Loucy (cell line): ENCODE results near the gene H6PD.

Experiments
- H2AFZ ChIP-seq: fragments of 200-600 bp; sonication (generic); 2 replicates; pipeline ENCODE4 v1.6.0; 2016; ENCODE audit warnings: antibody characterized with exemption, mild to moderate bottlenecking, low read length, moderate library complexity
- H3F3A ChIP-seq: fragments of 200-600 bp; 2 replicates; pipeline ENCODE4 v1.6.0; 2016; ENCODE audit warnings: antibody characterized with exemption, low read depth, mild to moderate bottlenecking
- H3K27me3 ChIP-seq: fragments of 200-600 bp; sonication (generic); 2 replicates; pipeline ENCODE4 v1.6.1; 2014; ENCODE audit warnings: low read length, mild to moderate bottlenecking; ENCODE audit not compliant: insufficient read depth, poor library complexity, severe bottlenecking
- H3K36me3 ChIP-seq: fragments of 200-600 bp; sonication (generic); 2 replicates; pipeline ENCODE4 v1.6.1; 2016; ENCODE audit warnings: low read length; ENCODE audit not compliant: insufficient read depth
- H3K4me1 ChIP-seq: fragments of 200-600 bp; sonication (generic); 2 replicates; pipeline ENCODE4 v1.5.1; 2014; ENCODE audit warnings: low read length, mild to moderate bottlenecking; ENCODE audit not compliant: insufficient read depth, poor library complexity, severe bottlenecking
- H3K4me2 ChIP-seq: fragments of 200-600 bp; sonication (generic); 2 replicates; pipeline ENCODE4 v1.6.0; 2014; ENCODE audit warnings: antibody characterized with exemption, low read length, low read depth, mild to moderate bottlenecking; ENCODE audit not compliant: poor library complexity, severe bottlenecking
- H3K4me3 ChIP-seq: fragments of 200-600 bp; sonication (generic); 2 replicates; pipeline ENCODE4 v1.5.1; 2014; ENCODE audit warnings: low read length, mild to moderate bottlenecking, mixed read lengths; ENCODE audit not compliant: poor library complexity, severe bottlenecking
- H3K79me2 ChIP-seq: fragments of 200-600 bp; sonication (generic); 2 replicates; pipeline ENCODE4 v1.6.1; 2014; ENCODE audit warnings: low read length; ENCODE audit not compliant: insufficient read depth
- H3K9ac ChIP-seq: fragments of 200-600 bp; sonication (generic); 2 replicates; pipeline ENCODE4 v1.6.0; 2014; ENCODE audit warnings: mild to moderate bottlenecking, low read depth, low read length, moderate library complexity; ENCODE audit not compliant: poor library complexity, severe bottlenecking
- H3K9me2 ChIP-seq: fragments of 200-600 bp; sonication (generic); replicated peaks from 2 replicates; pipeline ENCODE4 v1.6.1; 2016; ENCODE audit warnings: low read depth, low read length, mixed read lengths
- H3K9me3 ChIP-seq: fragments of 200-600 bp; sonication (generic); 2 replicates; pipeline ENCODE4 v1.6.1; 2014; ENCODE audit warnings: mild to moderate bottlenecking, antibody characterized with exemption, low read length, low read depth; ENCODE audit not compliant: insufficient read depth
- H4K20me1 ChIP-seq: fragments of 200-600 bp; sonication (generic); 2 replicates; pipeline ENCODE4 v1.6.0; 2014; ENCODE audit warnings: antibody characterized with exemption, low read length, mild to moderate bottlenecking; ENCODE audit not compliant: insufficient read depth, poor library complexity, severe bottlenecking
- EZH2phosphoT487 ChIP-seq: fragments of 200-600 bp; IDR thresholded peaks from 2 replicates; pipeline ENCODE4 v1.6.1; 2018; ENCODE audit warnings: antibody characterized with exemption, mild to moderate bottlenecking, moderate library complexity, borderline replicate concordance
- TF ChIP-seq, protein P1 (sequence below): fragments of 200-600 bp; sonication (generic); conservative IDR thresholded peaks from 2 replicates; pipeline ENCODE4 v1.5.1; 2014; ENCODE audit warnings: mild to moderate bottlenecking, antibody characterized with exemption, low read length

Gene H6PD

DNA sequence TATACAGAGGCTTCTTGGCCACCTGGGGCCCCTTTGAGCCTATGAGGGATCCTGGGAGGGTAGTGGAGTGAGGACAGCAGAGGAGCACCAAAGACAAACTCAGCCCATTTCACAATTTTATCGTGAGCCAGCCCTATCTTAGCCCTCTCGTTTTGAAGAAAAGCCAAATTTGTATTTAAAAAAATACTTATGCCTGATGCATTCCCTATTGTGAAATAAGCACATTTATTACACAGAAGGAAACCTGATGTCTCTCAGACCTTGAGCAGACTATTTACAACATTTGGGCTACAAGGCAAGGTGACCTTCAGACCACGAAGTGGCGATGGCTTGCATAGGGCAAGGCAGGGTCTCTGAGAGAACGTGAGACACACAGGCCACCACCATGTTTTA, 41.3 kb upstream of the H6PD start:
- H3K27me3 ChIP-seq = no peaks in the 10 kb centered on the region
- no peaks in the 10 kb centered on the region for H3K79me2 ChIP-seq
- H3K9ac ChIP-seq = no peak overlapping the region
- no peaks in the 10 kb centered on the region for H3F3A ChIP-seq
- no peaks in the 10 kb centered on the region for H3K9me3 ChIP-seq
- H4K20me1 ChIP-seq = no peaks in the 10 kb centered on the region
- H3K4me1 ChIP-seq = peaks cover 7% of the 10 kb centered on the region
- H3K36me3 ChIP-seq = no peaks in the 10 kb centered on the region
- no peak overlapping the region for H2AFZ ChIP-seq
- H3K9me2 ChIP-seq = no peaks in the 10 kb centered on the region
- TF ChIP-seq, protein P1, sequence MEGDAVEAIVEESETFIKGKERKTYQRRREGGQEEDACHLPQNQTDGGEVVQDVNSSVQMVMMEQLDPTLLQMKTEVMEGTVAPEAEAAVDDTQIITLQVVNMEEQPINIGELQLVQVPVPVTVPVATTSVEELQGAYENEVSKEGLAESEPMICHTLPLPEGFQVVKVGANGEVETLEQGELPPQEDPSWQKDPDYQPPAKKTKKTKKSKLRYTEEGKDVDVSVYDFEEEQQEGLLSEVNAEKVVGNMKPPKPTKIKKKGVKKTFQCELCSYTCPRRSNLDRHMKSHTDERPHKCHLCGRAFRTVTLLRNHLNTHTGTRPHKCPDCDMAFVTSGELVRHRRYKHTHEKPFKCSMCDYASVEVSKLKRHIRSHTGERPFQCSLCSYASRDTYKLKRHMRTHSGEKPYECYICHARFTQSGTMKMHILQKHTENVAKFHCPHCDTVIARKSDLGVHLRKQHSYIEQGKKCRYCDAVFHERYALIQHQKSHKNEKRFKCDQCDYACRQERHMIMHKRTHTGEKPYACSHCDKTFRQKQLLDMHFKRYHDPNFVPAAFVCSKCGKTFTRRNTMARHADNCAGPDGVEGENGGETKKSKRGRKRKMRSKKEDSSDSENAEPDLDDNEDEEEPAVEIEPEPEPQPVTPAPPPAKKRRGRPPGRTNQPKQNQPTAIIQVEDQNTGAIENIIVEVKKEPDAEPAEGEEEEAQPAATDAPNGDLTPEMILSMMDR = no peak
- TF ChIP-seq EZH2phosphoT487 = no peak
- no peak overlapping the region for H3K4me2 ChIP-seq
- no peak overlapping the region for H3K4me3 ChIP-seq

DNA sequence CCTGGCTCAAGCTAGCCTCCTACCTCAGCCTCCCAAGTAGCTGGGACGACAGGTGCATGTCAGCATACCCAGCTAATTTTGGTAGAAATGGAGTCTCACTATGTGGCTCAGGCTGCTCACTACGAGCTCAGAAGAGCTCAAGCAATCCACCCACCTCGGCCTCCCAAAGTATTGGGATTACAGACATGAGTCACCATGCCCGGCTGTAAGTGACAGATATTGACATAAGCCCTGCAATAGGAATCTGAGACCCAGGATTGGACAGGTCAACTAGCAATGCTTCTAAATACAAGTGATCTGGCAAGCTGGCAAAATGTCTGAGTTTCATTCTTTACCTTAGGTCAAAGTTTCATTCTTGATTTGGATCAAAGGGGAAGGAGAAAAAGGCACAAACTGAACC, 40.5 kb upstream of the H6PD start:
- no peak for TF ChIP-seq EZH2phosphoT487
- no peak overlapping the region for H2AFZ ChIP-seq
- no peaks in the 10 kb centered on the region for H3K27me3 ChIP-seq
- no peak overlapping the region for H3K4me2 ChIP-seq
- H3K4me1 ChIP-seq = peaks cover 7% of the 10 kb centered on the region
- no peaks in the 10 kb centered on the region for H3K9me2 ChIP-seq
- H3F3A ChIP-seq = no peaks in the 10 kb centered on the region
- no peak overlapping the region for H3K9ac ChIP-seq
- no peaks in the 10 kb centered on the region for H4K20me1 ChIP-seq
- no peaks in the 10 kb centered on the region for H3K36me3 ChIP-seq
- no peaks in the 10 kb centered on the region for H3K9me3 ChIP-seq
- no peaks in the 10 kb centered on the region for H3K79me2 ChIP-seq
- H3K4me3 ChIP-seq = no peak overlapping the region

DNA sequence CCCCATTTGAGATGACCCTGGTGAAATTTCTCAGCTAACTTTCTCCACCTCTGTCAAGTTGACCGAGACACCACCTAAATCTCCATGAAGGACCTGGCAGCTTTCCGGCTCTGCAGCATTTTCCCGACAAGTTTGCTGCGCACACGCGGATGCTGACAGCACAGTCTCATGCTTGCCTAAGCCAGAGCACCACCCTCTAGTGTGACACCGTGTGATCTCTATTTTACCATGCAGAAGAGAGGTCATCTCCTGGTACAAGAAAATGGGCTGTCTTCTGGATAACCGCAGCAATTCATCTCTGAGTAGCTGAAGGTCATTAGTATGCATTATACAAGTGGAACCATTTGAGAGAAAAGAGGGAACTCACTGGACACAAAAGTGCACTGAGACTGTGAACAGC, 38.9 kb upstream of the H6PD start:
- H4K20me1 ChIP-seq = no peaks in the 10 kb centered on the region
- H3K9me2 ChIP-seq = no peaks in the 10 kb centered on the region
- peaks cover 11% of the 10 kb centered on the region for H3K4me1 ChIP-seq
- no peak overlapping the region for H3K9ac ChIP-seq
- no peaks in the 10 kb centered on the region for H3K36me3 ChIP-seq
- no peaks in the 10 kb centered on the region for H3K27me3 ChIP-seq
- H3K4me3 ChIP-seq = no peak overlapping the region
- H3K4me2 ChIP-seq = no peak overlapping the region
- no peaks in the 10 kb centered on the region for H3F3A ChIP-seq
- H2AFZ ChIP-seq = peak overlapping the region; percentile 20; the same call in 1 of the 2 replicates
- no peaks in the 10 kb centered on the region for H3K79me2 ChIP-seq
- no peaks in the 10 kb centered on the region for H3K9me3 ChIP-seq
- no peak for TF ChIP-seq EZH2phosphoT487
- TF ChIP-seq, protein P1 = no peak
